Measurements from ENCODE around the gene MIER1.
A peak's percentile ranks its signal among the peaks of the same experiment; 100 is the strongest.
"Not testable (repeated sequence)": the region's sequence is repeated elsewhere in the genome, so short reads cannot be mapped to it uniquely, and the experiment has no call there.

Gene MIER1

GRCh38 chr1:66924756-66925557, at the start of gene MIER1, which contains the start of gene DNAI4:
TSS of gene MIER1 (plus strand) at chr1:66924990. CDS start at chr1:66925029, 39 bp downstream.
TSS of gene DNAI4 (minus strand) at chr1:66924856. CDS start at chr1:66924831, 25 bp downstream.
- Mint-ChIP-seq H3K4me1 (peaks cover 53% of the 10 kb centered on the region), H3K9me3 (no peaks in the 10 kb centered on the region), H3K4me3 (peak within 1 kb of the TSS; percentile 87 to 91), H3K27ac (peak within 1 kb of the TSS; percentile 91 to 92), H3K27me3 (no peaks in the 10 kb centered on the region)
- ATAC-seq: peak; percentile 97
- peak; percentile 96 to 98 for DNase-seq

- DNase-seq: no peak
- ATAC-seq: no peak
- Mint-ChIP-seq H3K27me3 (no peaks in the 10 kb centered on the region), H3K4me1 (no peaks in the 10 kb centered on the region), H3K27ac (no peak overlapping the region), H3K9me3 (peaks cover 17 to 32% of the 10 kb centered on the region in 2 donors), H3K4me3 (no peak overlapping the region)
Measured at GRCh38 chr1:66876664-66877063, 48.1 kb upstream of the MIER1 start.

GRCh38 chr1:66889030-66889429, 35.8 kb upstream of the MIER1 start:
- Mint-ChIP-seq H3K4me1 (no peaks in the 10 kb centered on the region), H3K27ac (no peak overlapping the region), H3K4me3 (no peak overlapping the region), H3K27me3 (peaks cover 10% of the 10 kb centered on the region), H3K9me3 (no peaks in the 10 kb centered on the region)
- no peak for DNase-seq
- ATAC-seq: no peak

DNA sequence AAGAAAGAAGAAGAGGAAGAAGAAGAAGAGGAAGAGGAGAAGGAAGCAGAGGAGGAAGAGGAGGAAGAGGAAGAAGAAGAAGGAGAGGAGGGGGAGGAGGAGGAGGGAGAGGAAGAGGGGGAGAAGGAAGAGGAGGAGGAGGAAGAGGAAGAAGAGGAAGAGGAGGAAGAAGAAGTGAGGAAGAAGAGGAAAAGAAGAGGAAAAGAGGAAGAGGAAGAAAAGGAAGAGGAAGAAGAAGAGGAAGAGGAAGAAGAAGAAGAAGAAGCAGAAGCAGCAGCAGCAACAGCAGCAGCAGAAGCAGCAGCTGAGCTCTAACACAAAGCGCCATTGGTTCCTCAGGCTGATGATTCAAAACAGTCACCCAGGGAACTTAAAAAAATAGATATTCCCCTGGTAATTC, 34.2 kb upstream of the MIER1 start:
- DNase-seq (no peak), ATAC-seq (no peak)
- Mint-ChIP-seq H3K9me3 (no peaks in the 10 kb centered on the region), H3K27me3 (peaks cover 10% of the 10 kb centered on the region), H3K4me1 (no peaks in the 10 kb centered on the region), H3K4me3 (no peak overlapping the region), H3K27ac (peak overlapping the region in 1 of 2 donors; percentile 54)

DNA sequence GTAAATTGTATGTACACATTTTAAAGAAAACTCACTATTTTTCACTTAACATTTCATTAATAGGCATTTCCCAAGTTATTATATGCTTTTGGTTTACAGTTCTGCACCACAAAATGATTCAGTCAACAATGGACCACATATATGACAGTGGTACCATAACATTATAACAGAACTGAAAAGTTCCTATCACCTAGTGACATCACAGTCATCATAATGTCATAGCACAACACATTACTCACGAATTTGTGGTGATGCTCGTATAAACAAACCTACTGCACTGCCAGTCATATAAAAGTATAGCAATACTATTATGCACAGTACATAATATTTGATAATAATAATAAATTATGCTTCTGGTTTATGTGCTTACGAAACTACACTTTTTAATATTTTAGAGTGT, 31.1 kb upstream of the MIER1 start:
- ATAC-seq: no peak
- H3K4me3 Mint-ChIP-seq: no peak overlapping the region
- peaks cover 10% of the 10 kb centered on the region for H3K27me3 Mint-ChIP-seq
- no peak overlapping the region for H3K27ac Mint-ChIP-seq
- H3K9me3 Mint-ChIP-seq: no peaks in the 10 kb centered on the region
- no peaks in the 10 kb centered on the region for H3K4me1 Mint-ChIP-seq
- DNase-seq: no peak

DNA sequence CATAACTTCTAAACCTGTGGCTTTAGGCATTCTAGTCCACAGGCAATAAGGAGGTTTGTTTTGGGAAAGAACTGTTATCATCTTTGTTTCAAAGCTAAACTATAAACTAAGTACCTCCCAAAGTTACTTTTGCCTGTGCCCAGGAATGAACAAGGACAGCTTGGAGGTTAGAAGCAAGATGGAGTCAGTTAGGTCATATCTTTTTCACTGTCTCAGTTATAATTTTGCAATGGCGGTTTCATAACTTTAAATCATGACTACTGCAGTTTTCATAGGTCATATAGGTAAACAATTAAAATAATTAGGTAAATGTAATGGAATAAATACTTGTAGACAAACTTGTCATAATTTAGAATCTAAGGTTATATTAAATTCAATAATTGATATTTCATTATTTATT, 9.6 kb upstream of the MIER1 start:
- not testable (repeated sequence) for H3K27ac Mint-ChIP-seq, DNase-seq, H3K4me3 Mint-ChIP-seq, H3K4me1 Mint-ChIP-seq, H3K9me3 Mint-ChIP-seq, H3K27me3 Mint-ChIP-seq, ATAC-seq

- no peak for ATAC-seq
- H3K4me1 Mint-ChIP-seq: no peaks in the 10 kb centered on the region
- H3K4me3 Mint-ChIP-seq: no peak overlapping the region
- no peaks in the 10 kb centered on the region for H3K27me3 Mint-ChIP-seq
- H3K9me3 Mint-ChIP-seq: peaks cover 0 to 8% of the 10 kb centered on the region in 2 donors
- no peak overlapping the region for H3K27ac Mint-ChIP-seq
- DNase-seq: no peak
Measured at GRCh38 chr1:66916320-66916719, 8.5 kb upstream of the MIER1 start.

DNA sequence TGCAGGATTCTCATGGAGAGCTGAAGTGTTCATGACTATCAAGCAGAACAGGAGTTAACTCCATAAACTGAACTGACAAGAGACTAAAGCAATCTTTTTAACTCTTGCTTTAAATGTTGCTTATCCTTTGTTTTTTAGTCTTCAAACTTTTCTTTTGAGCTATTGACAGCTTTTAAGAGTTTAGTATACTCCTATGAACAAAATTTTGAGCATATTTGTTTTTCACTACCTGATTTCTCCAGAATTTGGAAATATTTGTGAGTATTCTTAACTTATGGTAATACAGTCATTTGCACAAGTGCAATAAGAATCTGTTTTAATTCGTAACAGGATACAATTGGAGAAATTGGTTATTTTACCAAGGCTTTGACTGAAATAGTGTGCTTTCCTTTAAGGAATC, 7.3 kb upstream of the MIER1 start:
- no peaks in the 10 kb centered on the region for H3K27me3 Mint-ChIP-seq

DNA sequence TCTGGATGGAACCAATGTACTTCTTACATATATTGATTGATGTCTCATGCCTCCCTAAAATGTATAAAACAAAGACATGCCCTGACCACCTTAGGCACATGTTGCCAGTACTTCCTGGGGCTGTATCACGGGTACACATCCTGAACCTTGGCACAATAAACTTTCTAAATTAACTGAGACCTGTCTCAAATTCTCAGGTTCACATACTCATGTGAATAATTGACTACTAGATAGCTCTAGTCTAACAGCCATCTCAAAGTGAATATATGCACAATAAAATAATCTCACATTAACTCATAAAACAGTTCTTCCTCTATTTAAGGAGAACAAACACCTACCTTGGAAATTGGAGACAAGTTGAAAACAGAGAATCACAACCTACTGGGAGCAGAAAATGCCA, 5.7 kb upstream of the MIER1 start:
- DNase-seq (no peak), ATAC-seq (no peak)
- no peak overlapping the region for H3K4me3 Mint-ChIP-seq
- H3K27ac Mint-ChIP-seq: no peak overlapping the region
- no peaks in the 10 kb centered on the region for H3K27me3 Mint-ChIP-seq
- peaks cover 0 to 8% of the 10 kb centered on the region in 2 donors for H3K9me3 Mint-ChIP-seq
- H3K4me1 Mint-ChIP-seq: peaks cover 16% of the 10 kb centered on the region

More for the DNA sequence above, 7.3 kb upstream of the MIER1 start:
- Mint-ChIP-seq H3K27ac (no peak overlapping the region), H3K9me3 (peaks cover 0 to 8% of the 10 kb centered on the region in 2 donors), H3K4me3 (no peak overlapping the region), H3K4me1 (peaks cover 6% of the 10 kb centered on the region)
- ATAC-seq (no peak), DNase-seq (no peak)

DNA sequence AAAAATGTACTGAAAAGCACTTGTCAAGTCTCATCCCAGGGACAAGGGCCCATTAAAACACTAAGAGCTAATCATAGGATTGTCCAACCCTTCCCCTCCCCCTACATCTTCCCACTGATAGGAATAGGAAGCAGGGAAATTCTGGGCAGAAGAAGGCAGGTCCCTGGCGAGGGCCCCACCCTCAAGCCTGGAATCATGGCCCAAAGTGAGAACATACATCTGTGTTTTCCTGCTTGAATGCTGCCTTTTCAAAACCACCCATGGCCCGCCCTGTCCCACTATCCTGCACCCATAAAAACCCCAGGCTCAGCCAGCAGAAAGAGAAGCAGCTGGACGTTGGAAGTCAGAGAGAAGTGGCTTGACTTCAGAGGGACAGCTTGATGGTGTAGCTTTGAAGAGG, 5.0 kb upstream of the MIER1 start:
- Mint-ChIP-seq H3K4me3 (no peak overlapping the region), H3K9me3 (peaks cover 0 to 8% of the 10 kb centered on the region in 2 donors), H3K4me1 (peaks cover 16% of the 10 kb centered on the region), H3K27me3 (no peaks in the 10 kb centered on the region), H3K27ac (no peak overlapping the region)
- ATAC-seq (no peak), DNase-seq (no peak)

DNA sequence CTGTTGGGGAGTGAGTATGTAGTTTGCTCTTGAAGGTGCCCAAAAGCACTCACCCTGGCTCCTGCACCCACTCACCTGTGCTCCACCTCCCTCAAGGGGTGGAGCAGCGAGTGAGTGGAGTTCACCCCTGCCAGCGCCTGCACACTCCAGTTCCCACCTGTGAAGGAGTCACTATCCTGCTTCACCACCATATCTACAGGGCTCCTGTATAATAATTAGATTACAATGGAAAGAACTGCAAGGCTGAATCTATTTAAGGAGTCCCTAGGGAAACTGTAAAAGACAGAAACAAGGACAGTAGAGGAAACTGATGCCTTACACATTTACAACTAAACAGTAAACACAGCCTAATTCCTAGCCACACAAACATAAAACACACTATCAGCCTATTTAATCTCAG, 4.2 kb upstream of the MIER1 start:
- DNase-seq: no peak
- H3K9me3 Mint-ChIP-seq: peaks cover 0 to 8% of the 10 kb centered on the region in 2 donors
- no peaks in the 10 kb centered on the region for H3K27me3 Mint-ChIP-seq
- ATAC-seq: no peak
- H3K4me3 Mint-ChIP-seq: no peak overlapping the region
- H3K27ac Mint-ChIP-seq: no peak overlapping the region
- peaks cover 16% of the 10 kb centered on the region for H3K4me1 Mint-ChIP-seq

DNA sequence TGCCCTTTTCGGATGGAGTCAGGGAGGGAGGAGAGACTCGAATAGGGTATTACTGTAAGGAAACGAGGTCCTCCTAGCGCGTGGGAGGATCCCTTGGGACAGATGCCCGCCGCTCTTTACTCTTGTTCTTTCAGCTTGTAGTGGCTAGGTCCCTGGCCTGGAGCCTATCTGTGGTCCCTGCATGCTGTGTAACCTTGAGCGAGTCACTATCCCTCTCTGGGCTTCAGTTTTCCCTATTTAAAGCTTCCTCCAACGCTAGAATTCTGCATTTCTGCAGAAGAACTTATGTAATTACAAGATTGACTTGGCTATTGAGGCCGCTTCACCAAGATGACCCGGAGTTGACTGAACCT, 744 bp downstream of the MIER1 start:
- DNase-seq: no peak
- H3K27me3 Mint-ChIP-seq: no peaks in the 10 kb centered on the region
- H3K9me3 Mint-ChIP-seq: no peaks in the 10 kb centered on the region
- H3K4me1 Mint-ChIP-seq: peaks cover 53% of the 10 kb centered on the region
- H3K4me3 Mint-ChIP-seq: peak overlapping the region; percentile 87 to 91
- peak overlapping the region; percentile 91 to 92 for H3K27ac Mint-ChIP-seq
- ATAC-seq: no peak

DNA sequence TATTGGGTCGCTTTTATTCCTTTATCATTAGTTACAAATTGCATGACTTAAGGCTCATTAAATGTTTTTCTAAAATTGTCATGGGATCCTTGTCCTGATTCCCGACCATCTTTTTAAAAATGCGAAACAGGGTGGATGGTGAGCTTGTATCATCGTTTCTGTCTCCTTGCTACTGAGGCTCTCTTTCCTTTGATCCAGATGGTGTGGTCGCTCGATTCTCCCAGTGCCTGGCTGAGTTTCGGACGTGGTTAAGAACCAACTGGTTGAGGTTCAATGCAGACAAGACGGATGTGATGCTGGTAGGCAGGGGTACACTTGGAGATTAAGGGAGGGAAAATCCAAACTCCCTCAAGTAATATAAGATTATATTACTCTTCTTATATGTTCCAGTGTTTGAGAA, 1.2 kb downstream of the MIER1 start:
- DNase-seq: no peak

GRCh38 chr1:66927528-66927927, 2.7 kb downstream of the MIER1 start:
- Mint-ChIP-seq H3K27me3 (no peaks in the 10 kb centered on the region), H3K9me3 (no peaks in the 10 kb centered on the region), H3K4me3 (peak overlapping the region in 1 of 2 donors; percentile 43), H3K27ac (peak overlapping the region in 1 of 2 donors; percentile 54), H3K4me1 (peaks cover 52% of the 10 kb centered on the region)
- DNase-seq (no peak), ATAC-seq (no peak)

More for the DNA sequence above, 1.2 kb downstream of the MIER1 start:
- no peaks in the 10 kb centered on the region for H3K27me3 Mint-ChIP-seq
- peaks cover 53% of the 10 kb centered on the region for H3K4me1 Mint-ChIP-seq
- no peak for ATAC-seq
- no peaks in the 10 kb centered on the region for H3K9me3 Mint-ChIP-seq
- peak overlapping the region; percentile 87 to 91 for H3K4me3 Mint-ChIP-seq
- H3K27ac Mint-ChIP-seq: peak overlapping the region in 1 of 2 donors; percentile 54

- Mint-ChIP-seq H3K27me3 (no peaks in the 10 kb centered on the region), H3K27ac (peak overlapping the region; percentile 96 to 98), H3K4me3 (peak overlapping the region; percentile 83 to 97), H3K4me1 (peaks cover 56% of the 10 kb centered on the region), H3K9me3 (no peaks in the 10 kb centered on the region)
- no peak for DNase-seq
- no peak for ATAC-seq
Measured at GRCh38 chr1:66929146-66929688, 4.4 kb downstream of the MIER1 start.

DNA sequence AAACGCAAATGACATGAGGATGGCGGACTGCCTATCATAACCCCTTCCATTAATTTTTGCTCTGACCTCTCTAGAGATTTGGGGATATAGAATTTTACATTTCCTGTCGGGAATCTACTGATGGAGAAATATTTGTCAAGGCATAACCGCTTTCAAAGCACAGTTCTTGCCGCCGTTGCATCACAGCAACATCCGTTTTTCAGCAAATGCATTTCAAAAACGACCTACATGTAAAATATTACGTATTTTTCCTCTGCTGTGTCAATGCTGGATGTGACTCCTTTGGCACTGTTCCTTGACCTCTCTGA, 4.9 kb downstream of the MIER1 start:
- Mint-ChIP-seq H3K9me3 (no peaks in the 10 kb centered on the region), H3K27ac (peak overlapping the region; percentile 96 to 98), H3K4me3 (peak overlapping the region; percentile 83 to 97), H3K4me1 (peaks cover 59% of the 10 kb centered on the region), H3K27me3 (no peaks in the 10 kb centered on the region)
- DNase-seq (no peak), ATAC-seq (no peak)
